ENCODE measurements around the gene RNF5.

- TF ChIP-seq CTCF (conservative IDR thresholded peaks at IDR 0.05; ENCODE audit: low read length) = no peak
- TF ChIP-seq EZH2phosphoT487 (IDR thresholded peaks at IDR 0.05; ENCODE audit: borderline replicate concordance) = no peak
Observed at GRCh38 chr6:32153564-32154513, 24.4 kb upstream of the RNF5 start, which contains the start of gene PPT2.

All from Loucy (cell line).